Tibial nerve (tissue), 3 donors: Measurements from ENCODE around the gene RNF113B.

Experiments
- CTCF ChIP-seq, 5 experiments: fragments of 200-600 bp in 3 of 5; fragments of 450-650 bp in 2 of 5; sonication (generic) in 3 of 5; IDR thresholded peaks; one replicate each; pipeline ENCODE4 v1.5.1; 2016 to 2019; ENCODE audit warnings: antibody characterized with exemption in 5 of 5, mild to moderate bottlenecking in 3 of 5, moderate library complexity in 2 of 5
- POLR2A ChIP-seq, 2 donors: fragments of 450-650 bp; IDR thresholded peaks; one replicate each; pipeline ENCODE4 v1.6.1; 2017; ENCODE audit warnings: antibody characterized with exemption in 2 of 2, mild to moderate bottlenecking in 2 of 2, moderate library complexity in 2 of 2

- no peak for TF ChIP-seq CTCF (IDR thresholded peaks at IDR 0.05)
- TF ChIP-seq POLR2A (IDR thresholded peaks at IDR 0.05), result no peak
These were observed 24.1 kb upstream of the RNF113B start for GRCh38 chr13:98201189-98201588.
